GM12872 (cell line): ENCODE results near the gene CCDC148.

Experiments
- TF ChIP-seq, protein P1 (sequence below): IDR thresholded peaks from 3 replicates; pipeline ENCODE4 v1.5.1; 2011; ENCODE audit warnings: low read depth, mild to moderate bottlenecking, low read length, moderate library complexity; ENCODE audit not compliant: insufficient read depth

Gene CCDC148

GRCh38 chr2:158498749-158499136 is 42.2 kb upstream of the CCDC148 start:
- TF ChIP-seq, protein P1, sequence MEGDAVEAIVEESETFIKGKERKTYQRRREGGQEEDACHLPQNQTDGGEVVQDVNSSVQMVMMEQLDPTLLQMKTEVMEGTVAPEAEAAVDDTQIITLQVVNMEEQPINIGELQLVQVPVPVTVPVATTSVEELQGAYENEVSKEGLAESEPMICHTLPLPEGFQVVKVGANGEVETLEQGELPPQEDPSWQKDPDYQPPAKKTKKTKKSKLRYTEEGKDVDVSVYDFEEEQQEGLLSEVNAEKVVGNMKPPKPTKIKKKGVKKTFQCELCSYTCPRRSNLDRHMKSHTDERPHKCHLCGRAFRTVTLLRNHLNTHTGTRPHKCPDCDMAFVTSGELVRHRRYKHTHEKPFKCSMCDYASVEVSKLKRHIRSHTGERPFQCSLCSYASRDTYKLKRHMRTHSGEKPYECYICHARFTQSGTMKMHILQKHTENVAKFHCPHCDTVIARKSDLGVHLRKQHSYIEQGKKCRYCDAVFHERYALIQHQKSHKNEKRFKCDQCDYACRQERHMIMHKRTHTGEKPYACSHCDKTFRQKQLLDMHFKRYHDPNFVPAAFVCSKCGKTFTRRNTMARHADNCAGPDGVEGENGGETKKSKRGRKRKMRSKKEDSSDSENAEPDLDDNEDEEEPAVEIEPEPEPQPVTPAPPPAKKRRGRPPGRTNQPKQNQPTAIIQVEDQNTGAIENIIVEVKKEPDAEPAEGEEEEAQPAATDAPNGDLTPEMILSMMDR, result no peak

- TF ChIP-seq, protein P1, result no peak
These were observed 41.6 kb upstream of the CCDC148 start for GRCh38 chr2:158498043-158498748.

DNA sequence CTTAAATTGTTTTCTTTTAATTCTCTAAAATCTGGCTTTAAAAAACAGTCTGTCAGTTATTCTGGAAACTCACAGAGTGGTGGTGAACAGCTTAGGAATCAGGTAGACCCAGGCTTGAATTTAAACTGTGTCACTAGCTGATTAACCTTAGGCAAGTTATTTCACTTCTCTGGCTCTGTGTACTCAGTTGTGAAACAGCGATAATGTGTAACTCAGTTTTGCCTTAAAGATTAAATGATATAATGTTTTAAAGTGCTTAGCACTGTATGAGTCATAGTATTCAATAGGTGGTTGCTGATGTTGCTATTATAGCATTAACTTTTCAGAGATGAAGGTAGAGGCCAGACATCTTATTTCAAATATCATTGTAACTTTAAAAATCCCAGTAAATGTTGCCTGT is 40.9 kb upstream of the CCDC148 start:
- TF ChIP-seq, protein P1, result no peak

DNA sequence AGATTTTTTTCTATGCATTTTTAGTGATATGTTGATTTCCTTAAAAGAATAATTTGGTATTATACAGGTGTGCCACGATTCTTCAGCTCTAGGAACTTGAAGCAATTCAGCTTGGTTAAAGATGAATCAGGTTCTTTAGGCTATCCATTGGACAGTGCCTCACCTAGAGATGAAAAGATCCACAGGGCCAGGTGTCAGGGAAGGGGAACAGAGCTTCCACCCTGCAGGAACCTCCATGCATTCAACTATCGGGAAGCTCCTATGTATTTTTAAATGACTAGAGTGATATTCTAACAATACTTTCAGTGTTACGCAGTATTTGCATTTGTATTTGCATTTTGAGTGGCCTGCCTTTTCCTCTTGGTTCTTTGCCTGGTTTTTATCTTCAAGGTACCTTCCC is 40.4 kb upstream of the CCDC148 start:
- TF ChIP-seq, protein P1, result no peak

- TF ChIP-seq, protein P1, result no peak
These were observed 38.6 kb upstream of the CCDC148 start for GRCh38 chr2:158495175-158495574.

DNA sequence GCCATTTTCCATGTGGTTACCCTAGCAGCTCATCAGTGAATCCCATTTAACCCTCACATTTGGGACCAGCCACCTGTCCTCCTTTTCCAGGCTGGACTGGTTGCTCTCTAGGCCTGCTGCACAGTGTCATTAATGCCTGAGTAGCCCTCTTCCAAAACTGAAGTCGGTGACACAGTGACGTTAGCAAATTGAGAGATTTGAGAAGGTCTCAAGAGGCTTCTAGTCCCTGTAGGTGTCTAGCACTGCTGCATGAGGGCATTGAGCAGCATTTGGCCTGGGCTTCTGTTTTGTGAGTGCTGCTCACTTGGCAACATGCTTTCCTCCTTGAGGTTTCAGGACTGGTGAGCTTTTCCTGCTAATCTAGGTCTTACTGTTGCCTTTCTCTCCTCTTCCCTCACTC is 36.9 kb upstream of the CCDC148 start:
- TF ChIP-seq, protein P1, result no peak

- TF ChIP-seq, protein P1, result no peak
These were observed 34.5 kb upstream of the CCDC148 start for GRCh38 chr2:158491072-158491471.
